Sigmoid colon (tissue), 7 donors: ENCODE measurements around the gene CTPS2. TPM values are rescaled to one million over a fixed set of nuclear protein-coding genes. Genes with fewer than 3 reads are reported as not detected.

Experiments used
- DNase-seq: peaks from one replicate; pipeline ENCODE4 v3.0.0-alpha.2; 2019
- H3K27ac ChIP-seq, 4 donors: fragments of 200-600 bp; sonication (generic); one replicate each; pipeline ENCODE4 v1.5.1; 2016 to 2019; ENCODE audit warnings: mild to moderate bottlenecking in 1 of 4
- H3K27me3 ChIP-seq, 3 donors: fragments of 200-600 bp; sonication (generic); one replicate each; pipeline ENCODE4 v1.5.1; 2019; ENCODE audit warnings: mild to moderate bottlenecking in 1 of 3
- H3K36me3 ChIP-seq, 4 donors: fragments of 200-600 bp; sonication (generic); one replicate each; pipeline ENCODE4 v1.5.1; 2016 to 2019
- H3K4me1 ChIP-seq, 4 donors: fragments of 200-600 bp; sonication (generic); one replicate each; pipeline ENCODE4 v1.5.1; 2017 to 2019
- H3K4me3 ChIP-seq, 4 donors: fragments of 200-600 bp; sonication (generic); one replicate each; pipeline ENCODE4 v1.5.1; 2017 to 2019; ENCODE audit warnings: mild to moderate bottlenecking in 2 of 4, moderate library complexity in 1 of 4
- H3K9me3 ChIP-seq, 4 donors: fragments of 200-600 bp in 3 of 4; sonication (generic) in 3 of 4; one replicate each; pipeline versions ENCODE4 v1.5.1 to v1.6.1; 2013 to 2019
- CTCF ChIP-seq, 4 experiments: fragments of 450-650 bp in 3 of 4; fragments of 200-600 bp in 1 of 4; IDR thresholded peaks; one replicate each; pipeline ENCODE4 v1.5.1; 2016 to 2019; ENCODE audit warnings: antibody characterized with exemption in 4 of 4, mild to moderate bottlenecking in 3 of 4, moderate library complexity in 2 of 4
- EP300 ChIP-seq, 4 donors: sonication (generic); formaldehyde crosslinking; IDR thresholded peaks; one replicate each; pipeline ENCODE4 v1.6.1; 2017; ENCODE audit warnings: antibody characterized with exemption in 4 of 4
- POLR2A ChIP-seq, 2 donors: fragments of 450-650 bp; IDR thresholded peaks; one replicate each; pipeline ENCODE4 v1.6.1; 2016; ENCODE audit warnings: antibody characterized with exemption in 2 of 2, mild to moderate bottlenecking in 2 of 2, moderate library complexity in 2 of 2
- POLR2AphosphoS5 ChIP-seq, 4 donors: sonication (generic); formaldehyde crosslinking; IDR thresholded peaks; one replicate each; pipeline ENCODE4 v1.6.1; 2017; ENCODE audit warnings: antibody characterized with exemption in 4 of 4
- WGBS, 2 donors: extraction: QIAGEN DNeasy Blood & Tissue Kit; methylation state at CpG; one replicate each; pipeline ENCODE4 v1.1.7; 2013; 5-methylcytosine and 5-hydroxymethylcytosine counted together
- intact Hi-C: fragments of 100-400 bp; cut with DNase I; formaldehyde crosslinking; loops from one replicate; pipeline ENCODE4 v1.15.1; 2023
- polyA plus RNA-seq, 3 donors: library from polyadenylated mRNA; stranded (reverse); fragments of 200-250 nt; gene quantifications; one replicate each; pipeline ENCODE4 v1.2.3, GENCODE V29; 2013
- total RNA-seq, 4 donors: library from RNA; depleted of rRNA; stranded (reverse); fragments of >200 nt; gene quantifications; one replicate each; pipeline ENCODE4 v1.1.0, GENCODE V29; 2016
- donor health status: healthy with polysubstance abuse.
- donor health status: Bipolar disorder and iron deficiency.
- donor health status: healthy.

CTPS2 gene
- total and polyA plus RNA-seq, 7 donors, result 6.0 to 23.0 (median 11.7) TPM

DNA sequence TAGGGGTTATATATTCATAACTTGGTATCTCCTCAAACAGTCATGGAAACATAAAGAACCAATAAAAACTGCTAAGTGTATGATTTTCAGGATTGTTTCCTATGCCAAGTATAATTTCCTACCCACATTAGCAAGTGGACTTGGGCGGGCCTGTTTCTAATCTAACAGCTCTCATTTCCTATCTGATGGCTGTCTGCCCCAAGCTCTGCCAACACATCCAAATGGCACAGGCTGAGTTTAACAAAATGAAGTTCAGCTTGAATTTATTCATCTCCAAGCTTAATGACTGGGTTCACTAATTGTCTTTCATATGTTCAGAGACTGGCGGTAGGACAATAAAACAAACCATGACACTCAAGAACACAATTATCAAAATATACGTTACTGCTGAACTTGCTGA lies 118.0 kb downstream of the CTPS2 start:
- H3K36me3 ChIP-seq, result no peaks in the 10 kb centered on the region
- WGBS, 2 donors, result 78 to 84% methylated on average over 3 of the region's 3 CpGs
- TF ChIP-seq POLR2A (IDR thresholded peaks at IDR 0.05) (no peak), POLR2AphosphoS5 (IDR thresholded peaks at IDR 0.05) (no peak), EP300 (IDR thresholded peaks at IDR 0.05) (no peak), CTCF (IDR thresholded peaks at IDR 0.05) (no peak)
- intact Hi-C loops, result no loop called here
- no peaks in the 10 kb centered on the region for H3K4me1 ChIP-seq
- no peak overlapping the region for H3K27ac ChIP-seq
- DNase-seq, result no peak
- H3K9me3 ChIP-seq, result no peaks in the 10 kb centered on the region
- no peaks in the 10 kb centered on the region for H3K27me3 ChIP-seq
- no peak overlapping the region for H3K4me3 ChIP-seq

DNA sequence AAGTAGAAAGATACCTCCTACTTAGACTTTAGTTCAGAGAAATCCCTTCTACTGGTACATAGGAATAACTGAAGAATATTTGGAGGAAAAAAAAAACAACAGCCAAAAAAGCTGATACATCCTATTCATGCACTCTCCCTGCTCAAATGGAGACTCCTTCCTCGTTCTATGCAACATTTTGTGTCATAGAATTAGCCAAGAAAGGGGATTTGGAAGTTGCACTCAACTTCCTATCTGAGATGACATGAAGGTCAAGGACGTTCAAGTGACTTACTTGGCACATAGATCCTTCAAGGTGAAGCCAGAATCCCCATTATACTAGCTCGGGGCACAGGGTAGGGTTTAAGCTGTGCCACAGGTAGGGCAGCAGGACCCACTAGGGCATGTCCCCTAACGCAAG lies 118.7 kb downstream of the CTPS2 start:
- no peaks in the 10 kb centered on the region for H3K36me3 ChIP-seq
- intact Hi-C loops, result no loop called here
- no peak overlapping the region for H3K27ac ChIP-seq
- WGBS, 2 donors, result 88 to 90% methylated on average over 4 of the region's 4 CpGs
- no peak for DNase-seq
- no peaks in the 10 kb centered on the region for H3K27me3 ChIP-seq
- H3K9me3 ChIP-seq, result no peaks in the 10 kb centered on the region
- no peaks in the 10 kb centered on the region for H3K4me1 ChIP-seq
- H3K4me3 ChIP-seq, result no peak overlapping the region
- no peak for TF ChIP-seq POLR2A (IDR thresholded peaks at IDR 0.05)
- no peak for TF ChIP-seq CTCF (IDR thresholded peaks at IDR 0.05)
- TF ChIP-seq EP300 (IDR thresholded peaks at IDR 0.05), result no peak
- TF ChIP-seq POLR2AphosphoS5 (IDR thresholded peaks at IDR 0.05), result no peak

DNA sequence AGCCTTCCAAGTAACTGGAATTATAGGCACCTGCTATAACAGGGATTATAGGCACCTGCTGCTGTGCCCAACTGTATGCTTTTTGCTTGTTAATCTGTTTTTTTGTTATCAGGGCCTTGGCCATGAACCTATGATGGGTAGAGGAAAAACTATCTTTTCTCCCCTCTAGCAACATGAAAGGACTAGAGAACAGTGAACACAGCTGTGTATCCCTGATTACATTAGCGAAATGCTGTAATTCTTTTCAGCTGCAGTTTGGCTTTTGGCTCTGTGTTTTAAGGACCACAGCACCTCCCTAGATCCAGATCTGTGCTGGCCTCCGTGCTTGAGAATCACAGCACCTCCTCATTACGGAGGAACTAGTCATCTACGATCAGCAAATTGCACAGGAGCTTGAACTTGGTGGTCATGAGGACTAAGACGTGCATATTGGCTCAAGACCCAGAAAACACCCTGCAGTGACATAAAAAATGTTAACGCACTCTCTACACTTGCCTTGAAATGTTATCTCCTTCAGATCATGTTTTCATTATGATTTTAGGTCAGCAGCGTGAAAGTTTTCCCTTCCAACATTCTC lies 120.2 kb downstream of the CTPS2 start:
- DNase-seq, result no peak
- H3K36me3 ChIP-seq, result no peaks in the 10 kb centered on the region
- no peaks in the 10 kb centered on the region for H3K27me3 ChIP-seq
- no peaks in the 10 kb centered on the region for H3K4me1 ChIP-seq
- TF ChIP-seq EP300 (IDR thresholded peaks at IDR 0.05) (no peak), CTCF (IDR thresholded peaks at IDR 0.05) (no peak), POLR2AphosphoS5 (IDR thresholded peaks at IDR 0.05) (no peak)
- H3K27ac ChIP-seq, result no peak overlapping the region
- no peaks in the 10 kb centered on the region for H3K9me3 ChIP-seq
- H3K4me3 ChIP-seq, result no peak overlapping the region
- 95 to 96% methylated on average over 7 of the region's 7 CpGs for WGBS, 2 donors
- intact Hi-C loops, result no loop called here

- intact Hi-C loops, result no loop called here
- Histone ChIP-seq H3K4me3 (no peak overlapping the region), H3K9me3 (no peaks in the 10 kb centered on the region), H3K36me3 (no peaks in the 10 kb centered on the region), H3K27me3 (no peaks in the 10 kb centered on the region), H3K27ac (no peak overlapping the region), H3K4me1 (no peaks in the 10 kb centered on the region)
- TF ChIP-seq CTCF (IDR thresholded peaks at IDR 0.05) (no peak), POLR2A (IDR thresholded peaks at IDR 0.05) (no peak), POLR2AphosphoS5 (IDR thresholded peaks at IDR 0.05) (no peak), EP300 (IDR thresholded peaks at IDR 0.05) (no peak)
- DNase-seq, result no peak
Measured at GRCh38 chrX:16589826-16590225, 122.6 kb downstream of the CTPS2 start.

DNA sequence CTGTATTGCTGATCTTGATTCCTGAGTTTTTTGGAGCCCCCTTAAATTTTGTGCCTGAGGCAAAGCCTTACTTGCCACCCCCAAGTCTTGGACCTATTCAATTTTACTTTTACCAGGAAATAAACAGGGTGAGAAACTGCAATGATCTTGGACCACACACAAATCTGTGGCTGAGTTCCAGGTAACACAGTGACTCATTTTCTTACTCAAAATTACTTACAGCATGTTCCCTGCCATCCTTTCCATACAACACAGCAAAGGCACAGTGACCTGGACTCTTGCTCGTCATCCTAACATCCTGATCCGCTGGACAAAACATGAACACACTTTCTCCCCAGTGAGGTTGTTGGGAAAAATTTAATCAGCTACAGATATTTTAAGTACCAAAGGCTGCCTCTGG lies 123.3 kb downstream of the CTPS2 start:
- Histone ChIP-seq H3K27ac (no peak overlapping the region), H3K36me3 (no peaks in the 10 kb centered on the region), H3K4me3 (no peak overlapping the region), H3K27me3 (no peaks in the 10 kb centered on the region), H3K4me1 (no peaks in the 10 kb centered on the region), H3K9me3 (no peaks in the 10 kb centered on the region)
- TF ChIP-seq POLR2AphosphoS5 (IDR thresholded peaks at IDR 0.05), result no peak
- no peak for TF ChIP-seq POLR2A (IDR thresholded peaks at IDR 0.05)
- no peak for TF ChIP-seq EP300 (IDR thresholded peaks at IDR 0.05)
- TF ChIP-seq CTCF (IDR thresholded peaks at IDR 0.05), result no peak
- DNase-seq, result no peak
- intact Hi-C loops, result no loop called here
- 82 to 86% methylated on average over 2 of the region's 2 CpGs for WGBS, 2 donors
